ENCODE measurements around the gene BCAP31. TPM values are rescaled to one million over a fixed set of nuclear protein-coding genes. Genes with fewer than 3 reads are reported as not detected.

BCAP31 gene
- total and polyA plus RNA-seq, 10 donors, result 77.3 to 173 (median 134) TPM

DNA sequence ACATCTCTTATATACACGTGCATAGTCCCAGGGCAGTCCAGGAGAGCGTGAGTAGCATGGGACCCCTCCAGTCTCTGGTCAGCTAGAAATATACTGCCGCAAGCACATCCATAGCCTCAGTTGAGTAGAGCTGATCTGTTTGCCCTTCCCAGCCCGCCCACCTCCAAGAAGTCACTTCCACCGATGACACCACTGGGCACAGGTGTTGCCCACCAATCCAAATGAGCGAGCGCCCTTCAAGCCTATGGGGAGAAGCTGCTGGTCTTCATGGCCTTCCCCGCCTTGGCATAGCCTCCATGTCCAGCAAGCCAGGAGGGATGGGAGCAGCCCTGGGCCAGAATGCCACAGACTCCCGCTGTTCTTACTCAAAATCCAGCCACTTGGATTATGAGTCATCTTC lies 67.0 kb downstream of the BCAP31 start:
- DNase-seq, result no peak
- H3K4me1 ChIP-seq, result peaks cover 0 to 3% (median 1%) of the 10 kb centered on the region in 6 donors
- H3K27me3 ChIP-seq (replicated peaks in 1 of 7), result peaks cover 0 to 16% (median 3%) of the 10 kb centered on the region in 7 donors
- 81 to 92% (median 84%) methylated on average over 9 of the region's 9 CpGs for WGBS, 5 donors
- no peak overlapping the region for H3K27ac ChIP-seq
- TF ChIP-seq POLR2A (IDR thresholded peaks at IDR 0.05) (no peak), POLR2AphosphoS5 (IDR thresholded peaks at IDR 0.05) (no peak)
- TF ChIP-seq, protein P1, sequence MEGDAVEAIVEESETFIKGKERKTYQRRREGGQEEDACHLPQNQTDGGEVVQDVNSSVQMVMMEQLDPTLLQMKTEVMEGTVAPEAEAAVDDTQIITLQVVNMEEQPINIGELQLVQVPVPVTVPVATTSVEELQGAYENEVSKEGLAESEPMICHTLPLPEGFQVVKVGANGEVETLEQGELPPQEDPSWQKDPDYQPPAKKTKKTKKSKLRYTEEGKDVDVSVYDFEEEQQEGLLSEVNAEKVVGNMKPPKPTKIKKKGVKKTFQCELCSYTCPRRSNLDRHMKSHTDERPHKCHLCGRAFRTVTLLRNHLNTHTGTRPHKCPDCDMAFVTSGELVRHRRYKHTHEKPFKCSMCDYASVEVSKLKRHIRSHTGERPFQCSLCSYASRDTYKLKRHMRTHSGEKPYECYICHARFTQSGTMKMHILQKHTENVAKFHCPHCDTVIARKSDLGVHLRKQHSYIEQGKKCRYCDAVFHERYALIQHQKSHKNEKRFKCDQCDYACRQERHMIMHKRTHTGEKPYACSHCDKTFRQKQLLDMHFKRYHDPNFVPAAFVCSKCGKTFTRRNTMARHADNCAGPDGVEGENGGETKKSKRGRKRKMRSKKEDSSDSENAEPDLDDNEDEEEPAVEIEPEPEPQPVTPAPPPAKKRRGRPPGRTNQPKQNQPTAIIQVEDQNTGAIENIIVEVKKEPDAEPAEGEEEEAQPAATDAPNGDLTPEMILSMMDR (IDR thresholded peaks at IDR 0.05 in 8 of 11, conservative IDR thresholded peaks at IDR 0.05 in 3 of 11), result no peak
- H3K9me3 ChIP-seq, result peaks cover 0 to 16% (median 0%) of the 10 kb centered on the region in 8 donors
- H3K4me3 ChIP-seq, result no peak overlapping the region
- intact Hi-C loops (cut with DNase I; ENCODE audit: low total_unique reads), result no loop called here
- H3K36me3 ChIP-seq, result no peaks in the 10 kb centered on the region

DNA sequence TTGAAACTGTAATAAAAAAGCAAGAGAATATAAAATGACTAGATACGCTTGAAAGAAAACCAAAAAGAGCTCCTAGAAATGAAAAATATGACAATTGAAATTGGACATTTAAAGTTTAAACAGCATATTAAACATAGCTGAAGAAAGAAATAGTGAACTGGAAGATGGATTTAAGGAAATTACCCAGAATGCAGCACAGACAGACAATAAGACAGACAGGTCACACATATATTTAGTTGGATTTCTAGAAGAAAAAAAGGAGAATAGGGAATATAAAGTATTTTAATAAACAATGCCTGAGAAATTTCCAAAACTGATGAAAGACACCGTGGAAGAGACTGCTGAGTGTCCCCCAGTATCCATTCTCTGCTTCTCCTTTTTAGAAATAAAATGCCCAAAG lies 70.6 kb downstream of the BCAP31 start:
- WGBS, 5 donors, result 75 to 100% (median 91%) methylated on average over 2 of the region's 2 CpGs
- H3K9me3 ChIP-seq, result peaks cover 0 to 15% (median 0%) of the 10 kb centered on the region in 8 donors
- DNase-seq, result no peak
- no peak overlapping the region for H3K27ac ChIP-seq
- intact Hi-C loops (cut with DNase I; ENCODE audit: low total_unique reads), result no loop called here
- TF ChIP-seq, protein P1 (IDR thresholded peaks at IDR 0.05 in 8 of 11, conservative IDR thresholded peaks at IDR 0.05 in 3 of 11), result no peak
- TF ChIP-seq POLR2AphosphoS5 (IDR thresholded peaks at IDR 0.05) (no peak), POLR2A (IDR thresholded peaks at IDR 0.05) (no peak)
- H3K4me3 ChIP-seq, result no peak overlapping the region
- no peaks in the 10 kb centered on the region for H3K4me1 ChIP-seq
- H3K36me3 ChIP-seq, result no peaks in the 10 kb centered on the region
- peaks cover 0 to 24% (median 8%) of the 10 kb centered on the region in 7 donors for H3K27me3 ChIP-seq (replicated peaks in 1 of 7)

DNA sequence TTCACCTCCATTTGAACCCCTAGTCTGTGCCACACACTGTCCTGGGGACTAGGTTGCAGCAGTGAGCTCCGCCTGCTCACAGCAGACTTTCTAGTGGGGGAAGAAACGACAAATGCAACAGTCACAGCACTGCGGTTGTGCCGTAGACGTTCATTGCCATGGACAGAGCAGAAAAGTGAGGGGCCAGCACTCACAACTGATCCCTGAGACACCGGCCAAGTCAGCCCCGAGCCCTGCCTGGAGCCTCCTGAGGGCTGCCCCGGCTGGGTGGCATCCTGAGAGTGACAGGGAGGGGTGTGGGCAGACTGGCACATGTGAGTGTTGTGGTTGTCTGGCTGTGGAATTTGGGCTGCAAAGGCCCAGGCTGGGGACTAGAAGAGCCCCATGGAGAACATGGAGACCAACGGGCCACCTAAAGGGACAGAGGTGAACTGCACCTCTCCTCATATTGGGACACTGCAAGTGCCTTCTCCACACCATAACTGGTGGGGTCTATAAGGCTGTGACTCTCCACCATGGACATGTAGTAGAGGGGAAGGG lies 72.6 kb downstream of the BCAP31 start:
- Histone ChIP-seq H3K4me3 (no peak overlapping the region), H3K4me1 (peaks cover 0 to 14% (median 11%) of the 10 kb centered on the region in 6 donors), H3K27me3 (replicated peaks in 1 of 7) (peaks cover 0 to 35% (median 27%) of the 10 kb centered on the region in 7 donors), H3K27ac (no peak overlapping the region), H3K9me3 (peaks cover 0 to 15% (median 0%) of the 10 kb centered on the region in 8 donors), H3K36me3 (no peaks in the 10 kb centered on the region)
- TF ChIP-seq, protein P1 (IDR thresholded peaks at IDR 0.05 in 8 of 11, conservative IDR thresholded peaks at IDR 0.05 in 3 of 11), result peak in 1 of 11 experiments; percentile 14
- no peak for TF ChIP-seq POLR2AphosphoS5 (IDR thresholded peaks at IDR 0.05)
- no peak for TF ChIP-seq POLR2A (IDR thresholded peaks at IDR 0.05)
- WGBS, 5 donors, result 77 to 87% (median 82%) methylated on average over 9 of the region's 9 CpGs; no CpG with 5 or more reads in 1 of the 5 donors
- DNase-seq, result peak; percentile 43
- intact Hi-C loops (cut with DNase I; ENCODE audit: low total_unique reads), result no loop called here

DNA sequence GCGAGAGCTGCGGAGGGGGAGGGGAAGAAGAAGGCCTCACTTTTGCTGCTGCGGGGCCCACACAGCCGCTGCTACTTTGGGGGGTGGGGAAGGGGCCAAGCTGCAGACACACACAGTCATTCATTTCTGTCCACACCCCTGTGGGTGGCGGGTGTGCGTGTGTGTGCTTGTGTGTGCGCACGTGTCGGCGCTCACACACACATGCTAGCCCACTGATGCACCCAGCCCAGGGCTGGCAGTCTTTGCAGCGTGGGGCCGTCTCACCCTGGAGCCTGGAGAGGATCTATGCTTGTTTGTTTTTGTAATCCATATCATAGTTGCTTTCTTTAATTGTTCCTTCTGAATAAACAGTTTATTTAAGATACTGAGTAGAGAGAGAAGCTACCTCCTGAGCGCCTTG lies 73.2 kb downstream of the BCAP31 start:
- WGBS, 5 donors, result 90 to 96% (median 95%) methylated on average over 12 to 13 of the region's 13 CpGs
- intact Hi-C loops (cut with DNase I; ENCODE audit: low total_unique reads), result no loop called here
- no peak overlapping the region for H3K4me3 ChIP-seq
- TF ChIP-seq, protein P1 (IDR thresholded peaks at IDR 0.05 in 8 of 11, conservative IDR thresholded peaks at IDR 0.05 in 3 of 11), result no peak
- TF ChIP-seq POLR2A (IDR thresholded peaks at IDR 0.05) (no peak), POLR2AphosphoS5 (IDR thresholded peaks at IDR 0.05) (no peak)
- peaks cover 0 to 15% (median 0%) of the 10 kb centered on the region in 8 donors for H3K9me3 ChIP-seq
- peaks cover 0 to 41% (median 34%) of the 10 kb centered on the region in 7 donors for H3K27me3 ChIP-seq (replicated peaks in 1 of 7)
- no peak overlapping the region for H3K27ac ChIP-seq
- peak; percentile 48 for DNase-seq
- no peaks in the 10 kb centered on the region for H3K36me3 ChIP-seq
- peaks cover 0 to 16% (median 12%) of the 10 kb centered on the region in 6 donors for H3K4me1 ChIP-seq
